CD1c-positive myeloid dendritic cell (primary cell): ENCODE results near the gene ERI2.

Source experiments
- DNase-seq: peaks from one replicate; pipeline ENCODE4 v3.0.0-alpha.2; 2016; ENCODE audit errors: extremely low spot score

ERI2 gene

DNA sequence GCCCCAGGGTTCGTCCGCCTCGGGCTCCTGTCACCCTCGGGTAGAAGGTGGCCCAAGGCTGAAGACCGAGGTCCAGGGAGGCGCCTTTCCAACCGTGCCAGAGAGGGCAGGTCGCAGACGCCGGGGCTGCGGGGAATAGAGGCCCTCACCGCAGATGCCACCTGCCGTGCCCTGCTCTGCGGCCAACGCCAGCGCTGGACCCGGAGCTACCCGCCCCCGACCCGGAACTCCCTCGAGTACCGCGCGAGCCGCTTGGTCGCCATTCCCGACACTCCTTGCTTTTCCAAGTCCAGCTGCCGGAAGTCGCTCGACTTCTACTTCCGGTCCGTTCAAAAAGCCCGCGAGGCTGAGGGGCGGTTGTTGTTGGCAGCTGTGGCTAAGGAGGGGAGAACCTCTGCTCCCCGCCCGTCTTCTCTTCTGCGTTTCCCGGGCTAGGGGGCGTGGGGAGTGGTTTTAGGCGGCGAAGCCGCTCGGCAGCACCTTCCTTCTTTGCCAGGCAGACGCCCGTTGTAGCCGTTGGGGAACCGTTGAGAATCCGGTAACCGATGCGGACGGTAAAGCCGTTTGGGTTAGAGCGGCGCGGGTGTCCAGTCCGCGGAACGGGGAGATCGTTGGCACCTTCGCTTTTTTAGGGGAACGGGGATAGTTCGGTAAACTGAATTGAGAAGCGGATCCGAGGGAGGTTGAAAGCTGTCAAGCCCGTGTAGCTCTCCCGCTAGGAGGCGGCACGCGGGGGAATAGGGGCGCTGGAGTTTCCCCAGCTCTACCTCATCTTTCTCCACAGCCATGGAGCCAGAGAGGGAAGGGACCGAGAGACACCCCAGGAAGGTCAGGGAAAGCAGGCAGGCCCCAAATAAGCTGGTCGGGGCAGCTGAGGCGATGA lies at the start of gene ERI2, which contains the start of gene REXO5:
ERI2 (minus strand) TSS at position 305 of the 883 bp plus-strand sequence; CDS start at position 263, 42 bp downstream.
REXO5 (plus strand) TSS at position 360 of the 883 bp plus-strand sequence; CDS start at position 787, 427 bp downstream.
- peak; percentile 96 for DNase-seq

DNA sequence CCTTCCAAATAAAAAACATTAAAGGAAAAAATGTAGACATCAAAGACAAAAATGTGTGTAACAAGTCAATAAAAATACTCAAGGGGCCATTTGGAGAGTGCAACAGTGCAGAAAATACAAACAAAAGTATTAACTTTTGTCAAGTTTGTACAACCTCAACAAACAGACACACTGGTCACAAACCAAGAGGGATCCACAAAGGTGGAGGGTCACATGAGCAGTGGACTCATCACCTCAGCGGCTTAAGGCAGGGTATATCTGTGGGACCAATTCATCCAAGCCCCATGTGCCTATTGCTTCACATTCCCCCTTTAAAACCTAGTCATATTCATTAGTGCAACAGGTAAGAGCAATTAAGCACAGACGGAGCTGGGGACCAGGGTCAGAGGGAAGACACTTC lies 48.7 kb upstream of the ERI2 start:
- DNase-seq, result no peak

DNA sequence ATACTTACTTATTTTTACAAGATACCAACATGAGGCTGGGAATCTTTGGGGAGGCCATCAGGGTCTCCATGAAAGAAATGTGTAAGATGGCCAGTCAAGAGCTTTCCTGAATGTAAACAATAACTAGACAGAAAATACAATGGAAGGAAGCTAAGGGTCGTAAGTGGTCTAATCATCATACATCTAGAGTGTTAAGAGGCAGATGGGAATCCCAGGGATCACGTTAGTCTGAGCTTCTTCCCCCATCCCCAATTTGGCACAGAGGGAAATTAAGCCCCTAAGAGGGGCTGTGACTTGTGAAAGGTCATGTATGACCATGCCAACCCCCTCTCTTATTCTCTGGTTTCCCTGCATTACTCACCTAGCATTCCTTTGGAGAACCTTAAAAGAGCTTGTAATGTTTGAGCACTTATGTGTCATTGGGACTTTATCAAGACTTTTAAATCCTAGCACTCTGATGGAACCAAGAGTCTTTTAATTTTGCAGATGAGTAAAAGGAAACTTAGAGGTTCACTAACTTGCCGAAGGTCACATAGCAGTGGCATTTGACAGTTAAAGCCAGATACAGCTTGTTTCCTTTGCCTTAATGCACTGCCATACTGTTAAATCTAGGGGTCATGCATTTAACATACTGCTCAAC lies 47.8 kb upstream of the ERI2 start:
- no peak for DNase-seq

GRCh38 chr16:20853143-20853542 lies 46.9 kb upstream of the ERI2 start:
- DNase-seq, result no peak

GRCh38 chr16:20851601-20852000 lies 45.3 kb upstream of the ERI2 start:
- no peak for DNase-seq

DNA sequence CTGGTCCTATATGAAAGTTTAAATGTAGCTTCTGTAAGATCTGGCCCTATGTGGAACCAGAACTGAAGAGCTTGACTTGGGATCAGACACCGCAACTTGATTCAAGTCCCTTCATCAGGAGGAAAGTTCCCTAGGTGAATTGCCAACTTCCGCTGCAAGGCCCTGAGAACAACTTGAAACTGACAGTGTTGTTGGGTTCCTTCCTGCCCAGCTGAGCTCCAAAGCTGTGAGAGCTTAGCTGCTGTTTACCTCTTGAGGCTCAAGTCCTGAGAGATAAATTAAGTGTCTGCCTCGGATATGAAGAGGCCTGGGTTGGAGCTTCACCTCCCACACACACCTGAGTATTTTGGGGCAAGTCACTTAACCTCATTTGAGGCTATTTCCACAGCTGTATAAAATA lies 44.7 kb upstream of the ERI2 start:
- no peak for DNase-seq

- peak; percentile 72 for DNase-seq
These were observed 43.5 kb upstream of the ERI2 start for GRCh38 chr16:20849589-20850390.

GRCh38 chr16:20847550-20847949 lies 41.3 kb upstream of the ERI2 start:
- no peak for DNase-seq

DNA sequence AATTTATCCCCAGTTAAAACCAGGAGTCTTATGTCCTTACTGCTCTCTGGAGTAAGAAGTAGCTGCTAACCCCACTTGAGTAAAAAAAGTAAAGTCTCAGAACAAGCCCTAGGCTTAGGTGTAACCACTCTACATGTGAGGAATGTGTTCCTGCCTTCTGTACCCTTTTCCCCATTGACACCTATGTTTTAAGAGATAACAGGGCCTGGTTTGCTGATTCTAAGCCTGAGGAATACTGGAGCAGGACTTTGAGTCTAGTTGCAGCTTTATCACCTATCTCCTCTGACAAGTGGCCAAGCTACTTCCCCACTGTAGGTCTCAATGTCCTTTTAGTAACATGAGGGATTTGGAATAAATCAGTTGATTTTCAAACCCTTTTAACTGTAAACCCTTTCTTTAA lies 40.3 kb upstream of the ERI2 start:
- DNase-seq, result no peak

DNA sequence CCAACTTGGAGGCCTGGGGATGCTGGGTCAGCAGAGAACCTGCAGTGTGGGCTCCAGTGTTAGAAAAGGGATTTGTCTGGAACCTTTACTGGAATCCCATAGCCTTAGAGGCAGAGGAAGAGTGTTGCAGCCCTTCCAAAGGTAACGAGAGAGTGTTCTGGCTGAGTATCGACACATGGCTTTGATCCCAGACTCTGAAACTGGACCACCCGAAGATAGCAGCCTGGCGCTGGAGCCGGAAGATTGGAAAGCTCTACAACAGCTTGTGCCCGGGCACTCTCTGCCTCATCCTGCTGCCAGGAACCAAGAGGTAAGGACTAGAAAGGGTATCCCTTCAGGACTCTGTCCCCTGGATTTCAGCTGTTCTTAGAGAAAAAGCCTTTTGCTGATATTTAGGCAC lies 39.8 kb upstream of the ERI2 start:
- no peak for DNase-seq

GRCh38 chr16:20844588-20844987 lies 38.3 kb upstream of the ERI2 start:
- no peak for DNase-seq

DNA sequence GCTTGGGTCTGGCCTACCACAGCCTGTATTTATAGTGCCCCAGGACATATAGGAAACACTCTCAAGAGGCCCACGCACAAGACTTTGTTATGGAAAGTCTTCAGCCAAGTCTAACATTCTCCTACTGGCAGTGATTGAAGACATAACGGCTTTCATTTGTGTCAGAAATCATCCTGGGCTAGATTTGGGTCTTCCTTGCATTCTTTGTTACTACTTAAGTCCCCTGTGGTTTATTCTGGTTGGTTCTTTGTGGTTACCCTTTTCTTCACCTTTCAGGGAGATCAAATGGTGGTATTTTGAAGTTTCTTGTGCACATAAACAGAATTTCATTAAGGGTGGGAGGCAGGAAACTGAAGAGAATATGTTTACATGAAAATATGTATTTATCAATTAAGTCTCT lies 37.8 kb upstream of the ERI2 start:
- DNase-seq, result no peak

DNA sequence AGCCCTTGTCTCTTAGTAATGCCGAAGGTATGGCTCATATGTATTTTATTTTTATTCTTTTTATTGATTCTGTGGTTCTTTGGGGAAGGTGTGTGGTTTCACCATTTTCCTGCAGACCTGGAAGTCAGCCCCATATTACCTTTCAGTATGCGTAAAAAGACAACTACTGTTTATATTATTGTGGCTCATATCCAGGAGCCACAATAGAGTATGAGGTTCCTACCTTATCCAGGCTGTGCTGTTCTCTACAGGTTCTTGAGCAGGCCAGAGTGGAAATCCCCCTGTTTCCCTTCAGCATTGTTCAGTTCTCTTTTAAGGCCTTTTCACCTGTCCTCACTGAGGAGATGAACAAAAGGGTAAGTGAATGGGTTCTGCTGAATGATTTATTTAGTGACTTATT lies 33.2 kb upstream of the ERI2 start:
- DNase-seq, result no peak

GRCh38 chr16:20838240-20838639 lies 32.0 kb upstream of the ERI2 start:
- peak; percentile 52 for DNase-seq

DNA sequence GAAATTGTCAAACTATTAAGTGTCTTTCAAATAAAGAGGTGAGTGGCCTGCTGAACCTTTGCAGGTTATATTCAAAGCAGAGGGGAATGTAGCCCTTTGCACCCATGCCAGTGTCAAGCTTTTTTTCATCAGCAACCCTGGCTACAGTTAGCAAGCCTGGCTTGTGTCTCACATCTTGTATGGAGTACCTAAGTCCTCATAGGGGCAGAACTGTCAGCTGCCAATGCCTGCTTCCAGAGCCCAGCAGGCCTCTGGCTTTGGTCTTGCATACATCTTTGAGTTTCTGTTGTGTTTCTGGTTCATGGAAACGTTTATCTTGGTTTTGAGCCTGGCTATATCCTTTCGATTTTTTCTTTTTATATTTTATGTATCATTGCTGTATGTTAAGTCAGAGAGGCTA lies 26.8 kb upstream of the ERI2 start:
- no peak for DNase-seq

DNA sequence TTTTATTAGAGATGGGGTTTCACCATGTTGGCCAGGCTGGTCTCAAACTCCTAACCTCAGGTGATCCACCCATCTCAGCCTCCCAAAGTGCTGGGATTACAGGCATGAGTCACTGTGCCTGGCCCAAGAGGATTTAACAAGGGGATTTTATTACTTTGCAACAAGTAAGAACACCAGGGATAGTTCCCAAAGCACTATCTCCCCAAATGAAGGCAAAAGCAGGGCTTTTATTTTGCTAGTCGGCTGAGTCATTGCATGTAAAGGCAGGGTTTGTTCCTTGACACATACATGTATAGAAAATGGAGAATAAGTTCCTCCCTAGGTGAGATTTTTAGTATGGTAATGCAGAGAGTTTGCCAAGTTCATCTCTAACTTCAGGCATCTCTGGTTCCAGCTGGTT lies 24.1 kb upstream of the ERI2 start:
- no peak for DNase-seq

DNA sequence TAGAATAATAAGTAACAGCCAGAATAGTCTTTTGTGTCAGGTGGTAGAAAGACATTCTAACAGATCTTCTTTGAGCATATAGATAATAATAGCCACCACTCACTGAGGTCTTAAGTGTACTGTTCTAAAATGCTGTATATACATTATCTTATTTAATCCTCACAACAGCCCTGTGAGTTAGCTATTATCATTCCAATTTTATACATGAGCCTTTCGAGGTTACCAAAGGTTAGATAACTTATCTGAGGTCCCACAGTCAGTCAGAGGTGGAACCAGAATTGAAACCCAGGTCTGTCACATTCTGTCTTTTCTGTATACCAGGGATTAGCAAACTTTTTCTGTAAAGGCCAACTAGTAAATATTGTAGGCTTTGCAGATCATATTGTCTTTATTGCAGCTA lies 23.3 kb upstream of the ERI2 start:
- no peak for DNase-seq

- no peak for DNase-seq
These were observed 19.8 kb upstream of the ERI2 start for GRCh38 chr16:20826039-20826566.

GRCh38 chr16:20822521-20823325 lies 16.5 kb upstream of the ERI2 start:
- DNase-seq, result no peak

DNA sequence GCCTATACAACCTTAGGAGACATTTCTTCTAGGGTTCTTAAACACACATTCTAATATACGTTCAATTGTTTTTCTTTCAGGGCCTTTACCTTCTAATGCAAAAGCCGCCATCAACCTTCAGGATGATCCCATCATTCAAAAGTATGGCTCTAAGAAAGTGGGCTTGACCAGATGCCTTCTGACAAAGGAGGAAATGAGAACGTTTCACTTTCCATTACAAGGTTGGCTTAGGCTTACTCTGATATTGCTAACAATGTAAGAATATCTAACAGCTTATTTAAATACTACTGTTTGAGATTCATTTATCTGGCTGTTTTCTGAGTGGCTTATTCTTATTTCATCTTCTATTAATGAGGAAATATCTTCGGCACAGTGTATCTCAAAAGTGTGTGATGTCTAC lies 15.4 kb upstream of the ERI2 start:
- no peak for DNase-seq

DNA sequence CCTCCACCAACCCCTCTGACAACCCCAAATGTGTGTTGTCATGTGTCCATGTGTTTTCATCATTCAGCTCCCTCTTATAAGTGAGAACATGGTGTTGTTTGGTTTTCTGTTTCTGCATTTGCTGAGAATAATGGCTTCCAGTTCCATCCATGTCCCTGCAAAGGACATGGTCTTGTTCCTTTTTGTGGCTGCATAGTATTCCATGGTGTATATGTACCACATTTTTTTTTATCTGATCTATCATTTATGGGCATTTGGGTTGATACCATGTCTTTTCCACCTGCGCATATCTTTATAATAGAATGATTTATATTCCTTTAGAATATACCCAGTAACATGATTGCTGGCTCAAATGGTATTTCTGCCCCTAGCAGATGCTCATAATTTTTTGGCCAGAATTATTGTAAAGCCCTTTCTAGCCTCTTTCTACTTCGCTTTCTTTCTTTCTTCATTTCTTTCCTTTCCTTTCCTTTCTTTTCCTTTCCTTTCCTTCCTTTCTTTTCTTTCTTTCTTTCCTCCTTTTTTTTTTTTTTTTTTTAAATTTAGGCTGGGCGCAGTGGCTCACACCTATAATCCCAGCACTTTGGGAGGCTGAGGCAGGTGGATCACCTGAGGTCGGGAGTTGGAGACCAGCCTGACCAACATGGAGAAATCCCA lies 12.8 kb upstream of the ERI2 start:
- DNase-seq, result no peak
